GM12873 (cell line): Measurements from ENCODE around the gene HDGFL2.

Source experiments
- TF ChIP-seq, protein P1 (sequence below): IDR thresholded peaks from 2 replicates; pipeline ENCODE4 v1.5.1; 2012; ENCODE audit warnings: low read depth, mild to moderate bottlenecking, moderate library complexity, low read length, control low read depth; ENCODE audit not compliant: insufficient read depth; ENCODE audit errors: missing control alignments

HDGFL2 gene

DNA sequence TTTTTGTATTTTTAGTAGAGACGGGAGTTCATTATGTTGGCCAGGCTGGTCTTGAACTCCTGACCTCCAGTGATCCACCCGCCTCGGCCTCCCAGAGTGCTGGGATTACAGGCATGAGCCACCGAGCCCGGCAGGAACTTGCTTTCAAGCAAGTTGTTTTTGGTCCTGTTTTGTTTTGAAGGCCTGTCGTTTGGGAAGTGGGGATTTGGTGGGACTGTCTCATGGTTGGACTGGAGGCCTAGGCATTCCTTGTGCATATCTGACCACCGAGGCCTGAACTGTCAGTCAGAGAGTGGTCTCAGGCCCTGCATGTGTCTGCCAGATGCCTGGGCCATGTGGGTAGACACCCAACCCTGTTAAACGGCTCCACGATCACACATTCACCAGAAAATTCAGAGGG lies 40.8 kb upstream of the HDGFL2 start:
- TF ChIP-seq, protein P1, sequence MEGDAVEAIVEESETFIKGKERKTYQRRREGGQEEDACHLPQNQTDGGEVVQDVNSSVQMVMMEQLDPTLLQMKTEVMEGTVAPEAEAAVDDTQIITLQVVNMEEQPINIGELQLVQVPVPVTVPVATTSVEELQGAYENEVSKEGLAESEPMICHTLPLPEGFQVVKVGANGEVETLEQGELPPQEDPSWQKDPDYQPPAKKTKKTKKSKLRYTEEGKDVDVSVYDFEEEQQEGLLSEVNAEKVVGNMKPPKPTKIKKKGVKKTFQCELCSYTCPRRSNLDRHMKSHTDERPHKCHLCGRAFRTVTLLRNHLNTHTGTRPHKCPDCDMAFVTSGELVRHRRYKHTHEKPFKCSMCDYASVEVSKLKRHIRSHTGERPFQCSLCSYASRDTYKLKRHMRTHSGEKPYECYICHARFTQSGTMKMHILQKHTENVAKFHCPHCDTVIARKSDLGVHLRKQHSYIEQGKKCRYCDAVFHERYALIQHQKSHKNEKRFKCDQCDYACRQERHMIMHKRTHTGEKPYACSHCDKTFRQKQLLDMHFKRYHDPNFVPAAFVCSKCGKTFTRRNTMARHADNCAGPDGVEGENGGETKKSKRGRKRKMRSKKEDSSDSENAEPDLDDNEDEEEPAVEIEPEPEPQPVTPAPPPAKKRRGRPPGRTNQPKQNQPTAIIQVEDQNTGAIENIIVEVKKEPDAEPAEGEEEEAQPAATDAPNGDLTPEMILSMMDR, result no peak

DNA sequence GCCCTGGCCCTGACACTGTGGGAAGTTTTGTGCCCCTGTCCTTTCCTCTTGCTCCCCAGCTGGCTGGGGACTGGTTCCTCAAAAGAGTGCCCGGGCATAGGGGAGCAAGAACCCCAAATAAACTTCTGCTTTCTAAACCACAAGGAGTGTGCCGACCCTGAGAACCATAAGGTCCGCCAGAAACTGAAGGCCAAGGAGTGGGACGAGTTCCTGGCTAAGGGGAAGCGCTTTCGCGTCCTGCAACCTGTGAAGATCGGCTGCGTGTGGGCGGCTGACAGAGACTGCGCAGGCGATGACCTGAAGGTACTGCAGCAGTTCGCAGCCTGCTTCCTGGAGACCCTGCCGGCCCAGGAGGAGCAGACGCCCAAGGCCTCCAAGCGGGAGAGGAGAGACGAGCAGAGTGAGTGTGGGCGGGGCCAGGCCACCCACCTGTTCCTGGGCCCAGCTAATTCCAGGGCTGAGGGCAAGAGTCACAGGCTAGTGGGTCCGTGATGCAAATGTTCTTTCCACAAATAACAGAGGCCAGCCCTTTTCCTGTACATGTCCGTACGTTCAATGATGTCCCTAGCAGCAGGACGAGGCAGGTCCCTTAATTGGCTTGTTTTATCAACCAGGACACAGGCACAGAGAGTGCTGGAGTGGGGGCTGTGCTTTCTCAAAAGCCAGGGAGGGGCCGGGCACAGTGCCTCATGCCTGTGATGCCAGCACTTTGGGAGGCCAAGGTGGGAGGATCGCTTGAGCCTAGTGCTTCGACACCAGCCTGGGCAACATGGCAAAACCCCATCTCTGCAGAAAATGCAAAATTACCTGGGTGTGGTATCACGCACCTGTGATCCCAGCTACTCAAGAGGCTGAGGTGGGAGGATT lies 40.1 kb upstream of the HDGFL2 start:
- TF ChIP-seq, protein P1, result no peak

DNA sequence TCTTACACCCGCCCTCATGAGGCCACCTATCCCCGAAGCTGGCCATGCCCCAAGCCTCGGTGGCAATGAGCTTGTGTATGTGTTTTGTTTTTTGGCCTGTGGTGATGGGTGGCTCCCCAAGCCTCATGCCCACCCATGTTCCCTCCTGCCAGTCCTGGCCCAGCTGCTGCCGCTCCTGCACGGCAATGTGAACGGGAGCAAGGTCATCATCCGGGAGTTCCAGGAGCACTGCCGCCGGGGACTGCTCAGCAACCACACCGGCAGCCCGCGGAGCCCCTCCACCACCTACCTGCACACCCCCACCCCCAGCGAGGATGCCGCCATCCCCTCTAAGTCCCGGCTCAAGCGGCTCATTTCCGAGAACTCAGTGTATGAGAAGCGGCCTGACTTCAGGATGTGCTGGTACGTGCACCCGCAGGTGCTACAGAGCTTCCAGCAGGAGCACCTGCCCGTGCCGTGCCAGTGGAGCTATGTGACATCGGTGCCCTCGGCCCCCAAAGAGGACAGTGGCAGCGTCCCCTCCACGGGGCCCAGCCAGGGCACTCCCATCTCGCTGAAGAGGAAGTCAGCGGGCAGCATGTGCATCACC lies 39.1 kb upstream of the HDGFL2 start:
- TF ChIP-seq, protein P1, result no peak

DNA sequence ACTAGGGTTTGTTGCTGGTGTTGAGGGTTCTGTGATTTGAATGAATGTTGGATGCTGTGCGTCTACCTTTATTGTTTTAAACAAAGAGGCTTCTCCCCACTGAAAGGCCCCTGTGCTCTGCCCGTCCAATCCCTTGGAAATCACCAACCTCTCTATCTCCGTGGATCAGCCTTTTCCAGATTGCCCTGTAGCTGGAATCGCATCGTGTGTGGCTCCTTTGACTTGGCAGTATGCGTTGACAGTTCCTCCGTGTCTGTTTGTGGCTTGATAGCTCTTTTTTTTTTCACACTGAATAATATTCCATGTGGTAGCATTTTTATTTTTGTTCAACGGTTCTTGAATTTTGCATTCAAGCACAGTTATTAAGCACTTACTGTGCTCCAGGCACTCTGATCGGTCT lies 37.7 kb upstream of the HDGFL2 start:
- TF ChIP-seq, protein P1, result no peak

DNA sequence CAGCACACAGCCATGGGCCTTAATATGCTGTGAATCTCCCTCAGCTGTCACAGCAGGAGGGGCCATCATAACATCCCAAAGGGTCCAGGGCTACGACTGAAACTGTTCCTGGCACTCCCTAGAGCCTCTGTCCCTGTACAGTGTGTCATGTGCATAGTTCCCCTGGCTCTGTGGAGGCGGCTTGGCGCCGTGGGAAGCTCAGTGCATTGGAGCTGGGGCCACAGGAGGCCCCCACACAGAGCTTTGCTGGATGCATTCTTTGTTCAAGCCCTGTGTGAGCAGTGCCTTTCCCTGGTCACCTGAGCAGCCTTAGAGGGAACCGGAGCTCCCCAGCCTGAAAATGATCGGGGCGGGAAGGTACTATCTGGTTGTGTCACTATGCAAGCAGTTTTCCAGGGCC lies 35.9 kb upstream of the HDGFL2 start:
- TF ChIP-seq, protein P1, result no peak

DNA sequence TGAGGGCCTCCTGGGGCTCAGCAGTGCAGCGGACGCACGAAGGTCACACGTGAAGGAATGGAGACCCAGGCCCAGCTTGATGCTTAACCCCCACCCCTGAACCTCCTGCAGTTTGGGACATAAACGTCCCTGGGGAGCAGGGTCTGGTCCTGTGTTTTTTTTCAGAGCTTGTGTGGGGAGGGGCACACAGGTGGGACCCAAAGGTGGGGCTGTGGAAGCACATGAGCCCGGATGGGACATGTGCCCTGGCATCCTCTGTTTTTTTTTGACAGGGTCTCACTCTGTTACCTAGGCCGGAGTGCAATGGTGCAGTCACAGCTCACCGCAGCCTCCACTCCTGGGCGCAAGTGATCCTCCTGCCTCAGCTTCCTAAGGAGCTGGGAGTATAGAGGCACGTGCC lies 35.0 kb upstream of the HDGFL2 start:
- TF ChIP-seq, protein P1, result no peak

DNA sequence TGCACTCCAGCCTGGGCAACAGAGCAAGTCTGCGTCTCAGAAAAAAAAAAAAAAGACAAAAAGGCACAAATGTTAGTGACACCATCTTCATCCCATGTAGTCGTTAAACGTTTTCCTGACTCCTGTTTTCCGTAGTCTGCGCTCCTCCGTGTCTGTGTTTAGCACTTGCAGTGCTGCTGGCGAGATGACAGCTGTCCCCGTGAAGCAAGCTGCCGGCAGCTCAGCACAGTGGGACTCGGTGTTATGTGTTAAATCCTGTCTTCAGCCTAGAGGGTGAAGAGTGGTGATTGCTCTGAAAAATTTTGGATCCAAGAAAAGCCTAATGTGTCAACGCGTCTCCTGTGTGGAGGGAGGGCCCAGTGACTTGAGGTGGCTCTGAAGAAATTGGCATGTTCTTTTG lies 32.9 kb upstream of the HDGFL2 start:
- TF ChIP-seq, protein P1, result no peak
